CD14-positive monocyte (primary cell): ENCODE results near the gene SETSIP. TPM values are rescaled to one million over a fixed set of nuclear protein-coding genes. Genes with fewer than 3 reads are reported as not detected.

Experiments used
- DNase-seq, 3 donors: peaks; one replicate each; pipeline ENCODE4 v3.0.0-alpha.2; 2011 to 2022
- H2AFZ ChIP-seq: 2 replicates; pipeline ENCODE4 v1.6.0; 2012; ENCODE audit warnings: mild to moderate bottlenecking, low read depth, low read length, inconsistent platforms; ENCODE audit not compliant: insufficient read depth, poor library complexity, severe bottlenecking
- H3K27ac ChIP-seq, 2 donors: 1 replicate in 1 of 2; 2 replicates in 1 of 2; pipeline ENCODE4 v1.5.1; 2012 to 2013; ENCODE audit warnings: low read length in 2 of 2, control low read depth in 1 of 2, inconsistent platforms in 1 of 2, low read depth in 1 of 2, mild to moderate bottlenecking in 1 of 2
- H3K27me3 ChIP-seq, 2 donors: one replicate each; pipeline versions ENCODE4 v1.6.0 to v1.6.1; 2011 to 2013; ENCODE audit warnings: low read length in 2 of 2; ENCODE audit not compliant: control insufficient read depth in 2 of 2, insufficient read depth in 2 of 2
- H3K36me3 ChIP-seq, 2 donors: replicated peaks in 1 of 2; 1 replicate in 1 of 2; 2 replicates in 1 of 2; pipeline versions ENCODE4 v1.5.1 to v1.6.1; 2012 to 2013; ENCODE audit warnings: low read length in 2 of 2, control low read depth in 1 of 2, inconsistent platforms in 1 of 2, mild to moderate bottlenecking in 1 of 2; ENCODE audit not compliant: insufficient read depth in 2 of 2, control insufficient read depth in 1 of 2
- H3K4me1 ChIP-seq, 2 donors: 1 replicate in 1 of 2; 2 replicates in 1 of 2; pipeline versions ENCODE4 v1.5.1 to v1.6.1; 2012 to 2013; ENCODE audit warnings: low read length in 2 of 2, control low read depth in 1 of 2, inconsistent platforms in 1 of 2, mild to moderate bottlenecking in 1 of 2, moderate library complexity in 1 of 2; ENCODE audit not compliant: insufficient read depth in 2 of 2, control insufficient read depth in 1 of 2
- H3K4me2 ChIP-seq: replicated peaks from 2 replicates; pipeline ENCODE3; 2012; ENCODE audit warnings: low read length, moderate library complexity, mild to moderate bottlenecking; ENCODE audit not compliant: poor library complexity, severe bottlenecking; ENCODE audit errors: extremely low read depth
- H3K4me3 ChIP-seq, 3 experiments: fragments of 200-600 bp in 1 of 3; sonication (generic) in 1 of 3; replicated peaks in 1 of 3; 1 replicate in 2 of 3; 2 replicates in 1 of 3; pipeline ENCODE4 v1.5.1; 2011 to 2013; ENCODE audit warnings: low read length in 3 of 3, mild to moderate bottlenecking in 3 of 3, control low read depth in 2 of 3, low read depth in 2 of 3, inconsistent platforms in 1 of 3, moderate library complexity in 1 of 3
- H3K79me2 ChIP-seq: 2 replicates; pipeline ENCODE4 v1.6.0; 2012; ENCODE audit warnings: mild to moderate bottlenecking, control low read depth, inconsistent platforms, low read length, moderate library complexity; ENCODE audit not compliant: insufficient read depth
- H3K9ac ChIP-seq: 2 replicates; pipeline ENCODE4 v1.6.0; 2017; ENCODE audit warnings: low read length, mild to moderate bottlenecking; ENCODE audit not compliant: insufficient read depth, poor library complexity, severe bottlenecking
- H3K9me3 ChIP-seq, 2 donors: replicated peaks in 1 of 2; 1 replicate in 1 of 2; 2 replicates in 1 of 2; pipeline versions ENCODE4 v1.5.1 to v1.6.1; 2012 to 2013; ENCODE audit warnings: low read length in 2 of 2, control low read depth in 1 of 2; ENCODE audit not compliant: control insufficient read depth in 1 of 2, insufficient read depth in 1 of 2
- H4K20me1 ChIP-seq: 2 replicates; pipeline ENCODE4 v1.6.0; 2012; ENCODE audit warnings: mild to moderate bottlenecking, low read length, control low read depth, moderate library complexity; ENCODE audit not compliant: insufficient read depth
- H3K27ac Mint-ChIP-seq, 7 donors: one replicate each; pipeline ENCODE4 v1.8.0; 2020; ENCODE audit warnings: mild to moderate bottlenecking in 7 of 7, mixed read lengths in 7 of 7, moderate library complexity in 6 of 7, inconsistent platforms in 2 of 7
- H3K27me3 Mint-ChIP-seq, 3 donors: one replicate each; pipeline ENCODE4 v1.8.0; 2021 to 2022; ENCODE audit warnings: low read depth in 3 of 3, mild to moderate bottlenecking in 3 of 3, mixed read lengths in 3 of 3, moderate library complexity in 3 of 3, inconsistent platforms in 1 of 3
- H3K36me3 Mint-ChIP-seq, 2 donors: one replicate each; pipeline ENCODE4 v1.8.0; 2020; ENCODE audit warnings: mixed read lengths in 2 of 2, inconsistent platforms in 1 of 2, mild to moderate bottlenecking in 1 of 2
- H3K4me1 Mint-ChIP-seq: one replicate; pipeline ENCODE4 v1.8.0; 2020; ENCODE audit warnings: mild to moderate bottlenecking, mixed read lengths
- H3K4me3 Mint-ChIP-seq, 2 donors: one replicate each; pipeline ENCODE4 v1.8.0; 2020; ENCODE audit warnings: mild to moderate bottlenecking in 2 of 2, mixed read lengths in 2 of 2, moderate library complexity in 1 of 2
- H3K9me3 Mint-ChIP-seq, 7 donors: one replicate each; pipeline ENCODE4 v1.8.0; 2020 to 2022; ENCODE audit warnings: mixed read lengths in 7 of 7, mild to moderate bottlenecking in 6 of 7, moderate library complexity in 6 of 7, inconsistent platforms in 2 of 7
- WGBS: methylation state at CpG from one replicate; pipeline ENCODE4 v1.1.5; 2013; ENCODE audit warnings: missing lambda C conversion rate; ENCODE audit not compliant: insufficient coverage; 5-methylcytosine and 5-hydroxymethylcytosine counted together
- intact Hi-C, 2 donors: fragments of 100-400 bp; cut with micrococcal nuclease; formaldehyde crosslinking; loops; one replicate each; pipeline versions ENCODE4 v1.15.0 to v1.15.1; 2023
- polyA plus RNA-seq, 3 donors: library from polyadenylated mRNA; depleted of rRNA in 1 of 3; unstranded in 2 of 3; stranded (reverse) in 1 of 3; fragments of 300-500 nt in 2 of 3; fragments of >200 nt in 1 of 3; fragmentation: Illumina TruSeq in 2 of 3; gene quantifications; 1 replicate in 2 of 3; 2 replicates in 1 of 3; pipeline ENCODE4 v1.2.3, GENCODE V29; 2012 to 2021
- TF ChIP-seq, protein P1 (sequence below): fragments of 200-600 bp; IDR thresholded peaks from one replicate; pipeline ENCODE4 v1.8.0; 2022; ENCODE audit warnings: antibody characterized with exemption, mild to moderate bottlenecking

Gene SETSIP
- polyA plus RNA-seq, 3 donors: not detected

DNA sequence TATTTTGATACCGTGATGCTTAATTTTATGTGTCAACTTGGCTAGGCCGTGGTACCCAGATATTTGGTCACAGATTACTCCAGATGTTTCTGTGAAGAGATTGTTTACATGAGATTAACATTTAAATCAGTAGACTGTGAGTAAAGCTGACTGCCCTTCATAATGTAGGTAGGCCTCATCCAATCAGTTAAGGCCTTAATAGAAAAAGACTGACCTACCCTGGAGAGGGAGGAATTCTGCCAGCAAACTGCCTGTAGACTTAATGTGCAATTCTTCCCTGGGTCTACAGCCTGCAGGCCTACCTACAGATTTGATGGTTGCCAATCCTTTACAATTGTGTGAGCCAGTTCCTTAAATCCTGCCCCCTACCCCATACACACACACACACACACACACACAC is 4.3 kb downstream of the SETSIP start:
- TF ChIP-seq, protein P1, sequence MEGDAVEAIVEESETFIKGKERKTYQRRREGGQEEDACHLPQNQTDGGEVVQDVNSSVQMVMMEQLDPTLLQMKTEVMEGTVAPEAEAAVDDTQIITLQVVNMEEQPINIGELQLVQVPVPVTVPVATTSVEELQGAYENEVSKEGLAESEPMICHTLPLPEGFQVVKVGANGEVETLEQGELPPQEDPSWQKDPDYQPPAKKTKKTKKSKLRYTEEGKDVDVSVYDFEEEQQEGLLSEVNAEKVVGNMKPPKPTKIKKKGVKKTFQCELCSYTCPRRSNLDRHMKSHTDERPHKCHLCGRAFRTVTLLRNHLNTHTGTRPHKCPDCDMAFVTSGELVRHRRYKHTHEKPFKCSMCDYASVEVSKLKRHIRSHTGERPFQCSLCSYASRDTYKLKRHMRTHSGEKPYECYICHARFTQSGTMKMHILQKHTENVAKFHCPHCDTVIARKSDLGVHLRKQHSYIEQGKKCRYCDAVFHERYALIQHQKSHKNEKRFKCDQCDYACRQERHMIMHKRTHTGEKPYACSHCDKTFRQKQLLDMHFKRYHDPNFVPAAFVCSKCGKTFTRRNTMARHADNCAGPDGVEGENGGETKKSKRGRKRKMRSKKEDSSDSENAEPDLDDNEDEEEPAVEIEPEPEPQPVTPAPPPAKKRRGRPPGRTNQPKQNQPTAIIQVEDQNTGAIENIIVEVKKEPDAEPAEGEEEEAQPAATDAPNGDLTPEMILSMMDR: no peak
- intact Hi-C loops: no loop called here

DNA sequence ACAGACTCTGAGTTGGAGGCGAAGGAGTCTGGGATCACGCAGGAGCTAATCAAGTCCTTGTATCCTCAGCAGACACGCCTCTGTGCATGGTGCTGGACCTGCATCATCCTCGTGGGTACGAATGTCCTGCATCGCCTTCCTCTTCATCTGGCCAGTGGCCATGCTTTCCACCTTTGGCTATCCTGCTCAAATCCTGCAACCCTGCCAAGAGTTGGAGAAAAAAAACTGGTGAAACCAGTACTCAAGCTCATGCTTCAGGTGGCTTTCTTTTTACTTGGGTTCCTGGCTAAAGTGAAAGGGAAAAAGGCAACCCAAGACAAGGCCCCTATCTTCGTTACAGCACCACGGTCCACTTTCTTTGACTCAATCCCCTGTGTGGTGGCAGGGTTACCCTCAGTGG is 8.9 kb downstream of the SETSIP start:
- Histone ChIP-seq H3K9me3 (no peaks in the 10 kb centered on the region), H2AFZ (no peak overlapping the region), H3K27me3 (no peaks in the 10 kb centered on the region), H3K4me1 (no peaks in the 10 kb centered on the region), H3K9ac (no peak overlapping the region), H3K79me2 (no peaks in the 10 kb centered on the region), H3K36me3 (no peaks in the 10 kb centered on the region), H3K4me2 (no peak overlapping the region), H3K4me3 (no peak overlapping the region), H3K27ac (no peak overlapping the region), H4K20me1 (no peaks in the 10 kb centered on the region)
- Mint-ChIP-seq H3K27ac (no peak overlapping the region), H3K4me1 (no peaks in the 10 kb centered on the region), H3K36me3 (no peaks in the 10 kb centered on the region), H3K27me3 (peaks cover 0 to 1% (median 0%) of the 10 kb centered on the region in 3 donors), H3K4me3 (no peak overlapping the region), H3K9me3 (peaks cover 0 to 3% (median 0%) of the 10 kb centered on the region in 7 donors)
- no peak for DNase-seq
- TF ChIP-seq, protein P1: no peak
- intact Hi-C loops: no loop called here
- WGBS: 94% methylated on average over 4 of the region's 8 CpGs

More for the DNA sequence above, 4.3 kb downstream of the SETSIP start:
- no peak overlapping the region for H2AFZ ChIP-seq
- no peaks in the 10 kb centered on the region for H4K20me1 ChIP-seq
- no peaks in the 10 kb centered on the region for H3K9me3 ChIP-seq
- no peak overlapping the region for H3K4me3 Mint-ChIP-seq
- no peak overlapping the region for H3K9ac ChIP-seq
- H3K27me3 ChIP-seq: no peaks in the 10 kb centered on the region
- no peaks in the 10 kb centered on the region for H3K79me2 ChIP-seq
- H3K4me1 ChIP-seq: no peaks in the 10 kb centered on the region
- DNase-seq: no peak
- H3K9me3 Mint-ChIP-seq: peaks cover 0 to 2% (median 0%) of the 10 kb centered on the region in 7 donors
- no peaks in the 10 kb centered on the region for H3K36me3 Mint-ChIP-seq
- no peaks in the 10 kb centered on the region for H3K36me3 ChIP-seq
- no peak overlapping the region for H3K4me2 ChIP-seq
- WGBS: 83% methylated on average over 2 of the region's 2 CpGs
- no peaks in the 10 kb centered on the region for H3K4me1 Mint-ChIP-seq
- no peak overlapping the region for H3K4me3 ChIP-seq
- H3K27ac ChIP-seq: no peak overlapping the region
- peaks cover 0 to 4% (median 3%) of the 10 kb centered on the region in 3 donors for H3K27me3 Mint-ChIP-seq
- no peak overlapping the region for H3K27ac Mint-ChIP-seq
